GM12878 (cell line): Measurements from ENCODE around the gene TMED5. TPM values are rescaled to one million over a fixed set of nuclear protein-coding genes. Genes with fewer than 3 reads are reported as not detected.

ENCODE experiments used
- ATAC-seq: fragments of 200-7000 bp; cut with Tn5 transposase; 3 replicates; pipeline ENCODE4 v1.9.1; 2020; ENCODE audit warnings: mild to moderate bottlenecking, moderate library complexity
- BruUV-seq: library from RNA; stranded (reverse); fragments of 400-500 nt; replicated peaks from 2 replicates; lab custom pipeline; 2021; lab: Mats Ljungman, UMichigan
- CTCF ChIA-PET: fragments of 300-600 bp; sonication (Branson Sonifier 250); formaldehyde crosslinking; extraction: SDS; loops from one replicate; lab custom pipeline; 2021; ENCODE audit warnings: inconsistent platforms; lab: Yijun Ruan, JAX
- POLR2A ChIA-PET: fragments of 350-600 bp; formaldehyde crosslinking; extraction: SDS; loops from one replicate; lab custom pipeline; 2021; ENCODE audit warnings: inconsistent platforms; lab: Charles Lee
- RAD21 ChIA-PET: fragments of 300-600 bp; sonication (Branson Sonifier 250); formaldehyde crosslinking; loops from one replicate; lab custom pipeline; 2023; ENCODE audit warnings: antibody characterized with exemption; ENCODE audit not compliant: unreplicated experiment; lab: Charles Lee
- SMC1A ChIA-PET: fragments of 300-600 bp; sonication (Branson Sonifier 250); formaldehyde crosslinking; loops from one replicate; lab custom pipeline; 2023; ENCODE audit not compliant: unreplicated experiment, uncharacterized antibody; lab: Charles Lee
- DNase-seq: peaks from one replicate; pipeline ENCODE4 v3.0.0-alpha.2; 2011; ENCODE audit warnings: low read depth, low spot score
- FAIRE-seq: peaks from 3 replicates; lab custom pipeline; 2011; peaks lifted over from hg19 to GRCh38; lab: Jason Lieb, UNC
- H2AFZ ChIP-seq: 2 replicates; pipeline ENCODE4 v1.6.0; 2011; ENCODE audit warnings: low read depth, low read length, control low read depth; ENCODE audit not compliant: control insufficient read depth
- H3K27ac ChIP-seq: 2 replicates; pipeline ENCODE4 v1.5.1; 2011; ENCODE audit warnings: control low read depth; ENCODE audit not compliant: control insufficient read depth, insufficient read depth
- H3K27me3 ChIP-seq, 2 experiments: replicated peaks in 1 of 2; 2 replicates each; pipeline versions ENCODE4 v1.6.0 to v1.6.1; 2011; ENCODE audit warnings: low read length in 1 of 2; ENCODE audit not compliant: control insufficient read depth in 2 of 2, insufficient read depth in 2 of 2
- H3K36me3 ChIP-seq, 2 experiments: 2 replicates each; pipeline ENCODE4 v1.5.1; 2011; ENCODE audit warnings: low read length in 1 of 2; ENCODE audit not compliant: control insufficient read depth in 2 of 2, insufficient read depth in 2 of 2
- H3K4me1 ChIP-seq: 2 replicates; pipeline ENCODE4 v1.6.1; 2011; ENCODE audit warnings: mild to moderate bottlenecking, low read length, moderate library complexity, mixed read lengths; ENCODE audit not compliant: control insufficient read depth, insufficient read depth
- H3K4me2 ChIP-seq: 2 replicates; pipeline ENCODE4 v1.6.0; 2011; ENCODE audit warnings: control low read depth; ENCODE audit not compliant: control insufficient read depth, insufficient read depth
- H3K4me3 ChIP-seq: fragments of 200-600 bp; sonication (generic); 2 replicates; pipeline ENCODE4 v1.5.1; 2016
- H3K79me2 ChIP-seq: 2 replicates; pipeline ENCODE4 v1.6.0; 2011; ENCODE audit warnings: low read length; ENCODE audit not compliant: control insufficient read depth, insufficient read depth
- H3K9ac ChIP-seq: 2 replicates; pipeline ENCODE4 v1.8.0; 2011; ENCODE audit warnings: low read length, control low read depth, mixed read lengths; ENCODE audit not compliant: control insufficient read depth, insufficient read depth
- H3K9me3 ChIP-seq: replicated peaks from 3 replicates; pipeline ENCODE4 v1.5.1; 2011; ENCODE audit warnings: mild to moderate bottlenecking, low read length; ENCODE audit not compliant: control insufficient read depth, insufficient read depth
- H4K20me1 ChIP-seq: 2 replicates; pipeline ENCODE4 v1.6.0; 2011; ENCODE audit not compliant: control insufficient read depth, insufficient read depth
- EED ChIP-seq: sonication (generic); IDR thresholded peaks from 2 replicates; pipeline ENCODE4 v1.6.1; 2016; ENCODE audit warnings: antibody characterized with exemption, low read depth
- HCFC1 ChIP-seq: fragments of 150-350 bp; IDR thresholded peaks from 2 replicates; pipeline ENCODE4 v1.6.1; 2014; ENCODE audit warnings: low read length
- HDAC6 ChIP-seq: fragments of 200-600 bp; sonication (generic); IDR thresholded peaks from one replicate; pipeline ENCODE4 v1.8.0; 2017; ENCODE audit warnings: antibody characterized with exemption; ENCODE audit not compliant: unreplicated experiment
- IKZF2 ChIP-seq, 2 experiments: fragments of 450-650 bp; IDR thresholded peaks; 2 replicates each; pipeline ENCODE4 v1.6.1; 2017; ENCODE audit warnings: mild to moderate bottlenecking in 2 of 2, moderate library complexity in 2 of 2
- LARP7 ChIP-seq: fragments of 450-650 bp; IDR thresholded peaks from 2 replicates; pipeline ENCODE4 v1.6.1; 2017; ENCODE audit warnings: mild to moderate bottlenecking
- MEF2A ChIP-seq: IDR thresholded peaks from 2 replicates; pipeline ENCODE4 v1.6.1; 2011; ENCODE audit warnings: low read depth, mild to moderate bottlenecking, low read length, moderate library complexity; ENCODE audit not compliant: insufficient read depth
- MTA2 ChIP-seq: fragments of 450-650 bp; IDR thresholded peaks from 2 replicates; pipeline ENCODE4 v1.6.1; 2016; ENCODE audit warnings: low read depth, mild to moderate bottlenecking, moderate library complexity
- NFXL1 ChIP-seq: fragments of 450-650 bp; IDR thresholded peaks from 2 replicates; pipeline ENCODE4 v1.6.1; 2017; ENCODE audit warnings: antibody characterized with exemption, mild to moderate bottlenecking, borderline replicate concordance
- RAD21 ChIP-seq: IDR thresholded peaks from 2 replicates; pipeline ENCODE4 v1.6.1; 2011; ENCODE audit warnings: mild to moderate bottlenecking, low read depth, low read length, moderate library complexity; ENCODE audit not compliant: insufficient read depth
- RFX5 ChIP-seq: IDR thresholded peaks from 2 replicates; pipeline ENCODE4 v1.6.1; 2011; ENCODE audit warnings: low read depth, low read length, improper control_type of control experiment
- SMC3 ChIP-seq: IDR thresholded peaks from 2 replicates; pipeline ENCODE4 v1.6.1; 2011; ENCODE audit warnings: low read length, improper control_type of control experiment, borderline replicate concordance
- SP1 ChIP-seq: IDR thresholded peaks from one replicate; pipeline ENCODE4 v1.6.1; 2011; ENCODE audit warnings: low read depth, low read length
- SREBF2 ChIP-seq: IDR thresholded peaks from 2 replicates; pipeline ENCODE4 v1.6.1; 2012; ENCODE audit warnings: mild to moderate bottlenecking, low read length
- SUPT20H ChIP-seq: IDR thresholded peaks from 2 replicates; pipeline ENCODE4 v1.6.1; 2011; ENCODE audit warnings: low read depth, mild to moderate bottlenecking, low read length, moderate library complexity, borderline replicate concordance; ENCODE audit not compliant: control insufficient read depth
- SUZ12 ChIP-seq: fragments of 200-600 bp; sonication (generic); IDR thresholded peaks from one replicate; pipeline ENCODE4 v1.6.1; 2018; ENCODE audit warnings: antibody characterized with exemption, mild to moderate bottlenecking; ENCODE audit not compliant: unreplicated experiment
- YBX1 ChIP-seq: fragments of 450-650 bp; IDR thresholded peaks from 2 replicates; pipeline ENCODE4 v1.6.1; 2016; ENCODE audit warnings: antibody characterized with exemption
- YY1 ChIP-seq: IDR thresholded peaks from 2 replicates; pipeline ENCODE4 v1.6.1; 2011; ENCODE audit warnings: low read depth, mild to moderate bottlenecking, low read length
- ZNF24 ChIP-seq: fragments of 450-650 bp; IDR thresholded peaks from 2 replicates; pipeline ENCODE4 v1.6.1; 2017; ENCODE audit warnings: antibody characterized with exemption, mild to moderate bottlenecking
- ZNF274 ChIP-seq: IDR thresholded peaks from one replicate; pipeline ENCODE4 v1.8.0; 2011; ENCODE audit not compliant: insufficient read length, insufficient read depth
- ZZZ3 ChIP-seq: IDR thresholded peaks from 2 replicates; pipeline ENCODE4 v1.6.1; 2011; ENCODE audit warnings: low read depth; ENCODE audit not compliant: control insufficient read depth, insufficient read length
- WGBS: methylation state at CpG from one replicate; pipeline ENCODE4 v1.1.6; 2016; ENCODE audit warnings: low lambda C conversion rate; ENCODE audit not compliant: insufficient replicate concordance, insufficient coverage; ENCODE audit errors: missing lambda C conversion rate; 5-methylcytosine and 5-hydroxymethylcytosine counted together
- in situ Hi-C: fragments of 300-500 bp; cut with MboI; formaldehyde crosslinking; loops from 9 replicates; pipeline ENCODE4 v1.14.3; 2018; ENCODE audit warnings: mixed read lengths
- intact Hi-C: fragments of 100-400 bp; cut with micrococcal nuclease; formaldehyde crosslinking; loops from one replicate; pipeline ENCODE4 v1.14.2; 2022; ENCODE audit not compliant: unreplicated experiment
- polyA plus RNA-seq, 11 experiments: library from polyadenylated mRNA; depleted of rRNA in 4 of 11; unstranded in 6 of 11; stranded (reverse) in 5 of 11; fragments of >200 nt; fragmentation: Nextera tagmentation in 4 of 11; fragmentation: Illumina TruSeq in 1 of 11; extraction: Ambion mirVana in 4 of 11; extraction: Trizol in 1 of 11; gene quantifications; 1 replicate in 1 of 11; 2 replicates in 10 of 11; pipeline versions ENCODE4 v1.2.1 to v1.2.3, GENCODE V29; 2011 to 2016; ENCODE audit warnings: inconsistent platforms in 2 of 11, missing spikeins in 2 of 11, low read depth in 1 of 11
- total RNA-seq, 4 experiments: library from RNA; depleted of rRNA in 3 of 4; stranded (reverse); fragments of >200 nt in 3 of 4; fragmentation: Illumina TruSeq in 1 of 4; extraction: Trizol in 1 of 4; gene quantifications; 2 replicates each; pipeline versions ENCODE4 v1.2.1 to v1.2.3, GENCODE V29; 2013 to 2021

Gene TMED5
- total and polyA plus RNA-seq, 10 of the 15 experiments (the other 5 are each of a cell fraction or from before 2014, with no cell fraction given), result 18.5 to 80.6 (median 54.0) TPM

DNA sequence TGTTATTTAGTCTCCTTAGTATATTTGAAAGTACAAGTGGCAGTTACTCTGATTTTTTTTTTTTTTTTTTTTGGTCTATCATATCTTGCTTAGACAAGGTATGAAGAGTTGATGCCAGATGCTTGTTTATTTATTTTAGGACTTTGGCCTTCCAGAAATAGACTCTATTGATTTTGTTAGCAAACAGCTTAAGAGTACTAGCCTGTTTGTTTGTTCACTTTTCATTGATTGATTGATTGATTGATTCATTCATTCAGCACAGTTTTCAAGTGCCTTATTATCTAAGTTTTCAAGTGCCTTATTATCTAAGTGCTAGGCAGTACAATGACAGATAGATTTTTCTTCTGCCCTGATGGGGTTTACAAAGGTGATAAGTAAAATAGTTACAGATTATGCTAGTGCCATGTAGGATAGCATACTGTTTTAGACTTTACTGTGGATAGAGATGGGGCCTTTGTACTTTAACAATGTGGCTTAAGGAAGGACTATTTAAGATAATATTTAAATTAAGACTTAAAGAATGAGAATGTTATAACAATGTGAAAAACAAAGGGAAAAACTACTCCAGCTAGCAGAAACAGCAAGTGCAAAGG lies 50.6 kb downstream of the TMED5 start (continued):
- no peak for TF ChIP-seq YY1
- no peak for TF ChIP-seq YBX1
- TF ChIP-seq RAD21, result no peak
- no peak for TF ChIP-seq HDAC6
- no peak for TF ChIP-seq NFXL1
- TF ChIP-seq ZZZ3, result no peak

DNA sequence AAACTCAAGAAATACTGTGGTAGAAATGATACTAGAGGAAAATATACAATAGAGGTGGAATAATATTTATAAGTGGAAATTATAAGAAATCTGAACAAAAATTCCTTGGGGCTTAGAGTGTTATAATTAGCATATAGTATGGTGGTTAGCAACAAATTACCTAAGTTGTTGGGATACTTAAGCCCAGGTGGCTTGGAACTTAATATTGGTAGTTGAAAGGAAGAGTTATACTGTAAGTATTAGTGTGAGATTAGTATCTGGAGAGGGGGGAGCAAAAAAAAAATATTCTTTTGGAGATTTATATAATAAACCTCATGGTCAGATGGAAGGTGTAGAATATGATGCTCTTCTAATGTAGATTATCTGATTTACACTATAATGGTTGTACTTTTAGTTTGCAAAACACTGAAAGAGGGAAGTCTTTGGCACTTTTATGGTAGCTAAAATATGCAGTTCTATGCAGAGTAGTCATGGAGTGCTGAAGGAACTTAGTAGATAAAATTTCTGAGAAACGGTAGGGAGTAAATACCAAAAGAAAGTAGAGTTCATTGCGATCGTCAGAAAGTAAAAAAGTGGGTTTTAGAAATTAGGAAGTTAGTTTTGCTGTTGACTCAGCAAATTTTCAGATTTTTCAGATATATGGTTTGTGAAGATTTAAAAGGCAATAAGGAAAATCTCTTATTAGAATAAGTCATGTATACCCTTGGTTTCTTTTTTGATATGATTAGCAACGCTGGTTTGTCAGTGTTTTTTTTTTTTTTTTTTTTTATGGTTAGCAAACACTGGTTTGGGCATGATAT lies 55.5 kb downstream of the TMED5 start:
- Histone ChIP-seq H3K27ac (no peak overlapping the region), H3K27me3 (no peaks in the 10 kb centered on the region), H4K20me1 (no peaks in the 10 kb centered on the region), H3K4me3 (no peak overlapping the region), H3K9me3 (no peaks in the 10 kb centered on the region), H3K79me2 (no peaks in the 10 kb centered on the region), H2AFZ (no peak overlapping the region), H3K36me3 (peaks cover 0 to 2% of the 10 kb centered on the region in 2 experiments; a peak in 3 of 4 replicates), H3K4me1 (no peaks in the 10 kb centered on the region), H3K9ac (no peak overlapping the region), H3K4me2 (no peak overlapping the region)
- no peak for ATAC-seq
- POLR2A ChIA-PET, result interaction anchor here (0.5 to 0.6 kb wide), 2 partner anchors 10 to 45 kb away, joined by 4 to 6 read pairs; no protein-coding TSS in a partner anchor
- RAD21 ChIA-PET, result interaction anchor here (1.3 kb wide), 1 partner anchor 44 kb away, joined by 3 read pairs; no protein-coding TSS in a partner anchor
- DNase-seq, result no peak
- TF ChIP-seq SREBF2 (no peak), YBX1 (no peak), YY1 (no peak), RFX5 (no peak), MTA2 (no peak), SMC3 (no peak), ZNF24 (no peak), SP1 (no peak), SUPT20H (no peak), ZNF274 (no peak), EED (no peak), MEF2A (no peak), SUZ12 (no peak), LARP7 (no peak), IKZF2 (IDR thresholded peaks at IDR 0.05) (no peak), HCFC1 (no peak)
- no TSS peak for BruUV-seq
- intact Hi-C loops (no loop called here), in situ Hi-C loops (no loop called here)
- 96% methylated on average over 4 of the region's 4 CpGs for WGBS
- CTCF ChIA-PET, result no interaction called here
- FAIRE-seq, result no peak
- SMC1A ChIA-PET, result interaction anchor here (0.9 to 1.3 kb wide), 3 partner anchors 28 to 45 kb away, joined by 3 to 6 read pairs (median 5); no protein-coding TSS in a partner anchor
